ENCODE results near the gene ZNF701.
"Not testable (repeated sequence)": the region's sequence is repeated elsewhere in the genome, so short reads cannot be mapped to it uniquely, and the experiment has no call there.

The ZNF701 gene

GRCh38 chr19:52570000-52570861 is at the start of gene ZNF701:
Gene ZNF701, plus strand, starts transcription at chr19:52570287. Its CDS starts 3,861 bp downstream, at chr19:52574148.
- no peak for DNase-seq

DNA sequence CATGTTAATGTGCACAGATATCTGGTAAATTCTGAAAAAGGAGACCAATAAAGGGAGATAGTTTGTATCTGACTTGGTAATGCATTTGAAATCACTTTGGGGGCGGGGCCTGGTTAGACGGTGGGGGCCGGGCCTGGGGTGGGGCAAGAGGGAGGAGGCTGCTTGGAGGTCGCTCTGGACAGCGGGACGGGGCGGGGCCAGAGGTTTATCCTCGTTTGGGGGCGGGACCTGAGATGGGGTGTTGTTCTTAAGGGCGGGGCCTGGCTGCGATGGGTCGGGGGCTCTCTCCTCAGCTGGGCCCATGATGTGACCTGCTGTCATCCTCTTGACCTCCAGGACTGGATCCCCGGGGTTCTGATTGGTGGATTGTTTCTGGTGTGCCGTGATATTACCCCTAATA is 47.5 kb upstream of the ZNF701 start:
- DNase-seq: no peak

- DNase-seq: no peak
These were observed 46.0 kb upstream of the ZNF701 start for GRCh38 chr19:52524086-52524485.

GRCh38 chr19:52527134-52527955 is 42.7 kb upstream of the ZNF701 start, which contains the start of gene ZNF808:
Gene ZNF808, plus strand, starts transcription at chr19:52527668. Its CDS starts 15,617 bp downstream, at chr19:52543285.
- no peak for DNase-seq

DNA sequence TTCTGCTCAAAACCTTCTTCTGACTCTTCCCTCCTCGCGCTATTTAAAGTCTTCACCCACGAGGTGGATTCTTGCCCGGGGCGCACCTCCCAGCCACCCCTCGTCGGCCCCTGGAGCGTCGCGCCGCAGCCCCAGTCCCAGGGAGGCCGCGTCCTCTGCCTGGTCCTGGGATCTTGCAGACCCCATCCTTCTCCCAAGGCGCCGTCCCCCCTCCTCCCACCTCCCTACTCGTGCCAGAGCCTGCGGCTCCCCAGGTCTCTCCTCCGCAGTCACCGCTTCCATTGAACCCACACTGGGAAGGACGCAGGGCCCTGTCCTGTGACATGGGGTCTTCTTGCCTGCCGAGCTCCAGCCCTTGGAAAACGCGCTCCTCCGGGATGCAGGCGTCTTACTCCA is 42.1 kb upstream of the ZNF701 start:
- DNase-seq: no peak

DNA sequence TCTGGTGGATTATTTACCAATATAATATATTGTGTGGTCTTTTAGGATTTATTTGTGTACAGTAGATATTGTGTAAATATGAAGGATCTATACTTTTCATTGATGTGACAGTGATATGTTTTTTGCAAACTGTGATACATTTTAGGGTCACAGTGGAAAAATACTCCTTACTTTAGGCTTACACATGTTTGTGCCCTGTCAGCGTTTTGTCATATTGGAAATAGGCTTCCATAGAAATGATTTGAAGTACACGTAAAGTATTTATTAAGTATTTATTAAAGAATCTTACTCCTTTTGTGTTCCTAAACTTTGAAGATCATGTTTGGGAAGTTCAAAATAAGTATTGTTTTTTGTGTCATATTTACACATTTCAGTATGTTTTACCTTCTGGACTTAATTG is 37.6 kb upstream of the ZNF701 start:
- no peak for DNase-seq

GRCh38 chr19:52533901-52534300 is 36.2 kb upstream of the ZNF701 start:
- no peak for DNase-seq

DNA sequence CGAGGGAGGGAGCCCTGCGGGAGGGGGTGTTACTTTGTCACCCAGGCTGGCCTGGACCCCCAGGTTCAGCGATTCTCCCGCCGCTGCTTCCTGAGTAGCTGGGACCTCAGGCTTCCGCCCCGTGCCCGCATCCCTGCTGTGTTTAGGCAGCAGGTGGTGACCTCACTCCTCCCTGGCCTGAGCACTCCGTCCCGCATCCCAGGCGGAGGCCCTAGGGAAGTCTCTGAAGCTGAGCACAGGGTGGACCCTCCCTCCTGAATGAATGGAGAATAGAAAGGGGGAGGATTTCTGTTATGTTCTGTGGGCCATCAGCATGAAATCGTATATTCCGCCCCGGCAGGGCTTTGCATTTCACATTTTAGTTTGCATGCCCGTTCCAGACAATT is 34.7 kb upstream of the ZNF701 start:
- not testable (repeated sequence) for DNase-seq

- DNase-seq: no peak
These were observed 34.2 kb upstream of the ZNF701 start for GRCh38 chr19:52535771-52536447.

GRCh38 chr19:52536448-52536800 is 33.7 kb upstream of the ZNF701 start:
- no peak for DNase-seq

GRCh38 chr19:52538815-52539214 is 31.3 kb upstream of the ZNF701 start:
- DNase-seq: not testable (repeated sequence)

GRCh38 chr19:52541176-52541575 is 28.9 kb upstream of the ZNF701 start:
- not testable (repeated sequence) for DNase-seq

DNA sequence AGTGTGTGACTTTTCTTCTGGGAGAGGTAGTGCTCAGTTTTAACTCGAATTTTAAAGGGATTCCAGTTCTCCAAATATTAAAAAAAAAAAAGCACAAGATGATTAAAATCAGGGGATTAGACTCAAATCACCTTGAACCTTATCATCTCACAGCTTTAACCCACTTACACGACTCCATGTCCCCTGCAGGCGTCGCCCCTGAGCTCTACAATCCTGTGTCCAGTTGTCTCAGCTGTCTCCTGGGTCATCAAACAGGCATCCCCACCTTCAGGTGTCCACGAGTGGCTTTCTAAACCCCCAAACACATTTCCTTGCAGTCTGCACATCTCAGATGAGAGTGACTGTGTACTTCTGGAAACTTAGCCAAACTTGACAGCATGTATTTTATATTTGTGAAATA is 28.5 kb upstream of the ZNF701 start:
- no peak for DNase-seq

DNA sequence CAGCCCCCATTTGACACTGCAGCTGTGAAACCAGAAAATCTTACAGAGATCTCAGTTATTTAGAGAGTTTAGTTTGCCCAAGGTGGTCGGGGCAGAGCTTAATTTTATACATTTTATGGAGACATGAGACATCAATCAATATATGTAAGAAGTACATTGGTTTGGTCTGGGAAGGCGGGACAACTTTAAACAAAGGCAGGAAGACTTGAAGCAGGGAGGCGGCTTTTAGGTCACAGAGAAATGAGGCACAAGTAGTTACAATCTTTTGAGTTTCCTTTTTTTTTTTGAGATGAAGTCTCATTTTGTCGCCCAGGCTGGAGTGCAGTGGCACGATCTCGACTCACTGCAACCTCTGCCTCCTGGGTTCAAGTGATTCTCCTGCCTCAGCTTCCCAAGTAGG is 27.5 kb upstream of the ZNF701 start:
- not testable (repeated sequence) for DNase-seq

DNA sequence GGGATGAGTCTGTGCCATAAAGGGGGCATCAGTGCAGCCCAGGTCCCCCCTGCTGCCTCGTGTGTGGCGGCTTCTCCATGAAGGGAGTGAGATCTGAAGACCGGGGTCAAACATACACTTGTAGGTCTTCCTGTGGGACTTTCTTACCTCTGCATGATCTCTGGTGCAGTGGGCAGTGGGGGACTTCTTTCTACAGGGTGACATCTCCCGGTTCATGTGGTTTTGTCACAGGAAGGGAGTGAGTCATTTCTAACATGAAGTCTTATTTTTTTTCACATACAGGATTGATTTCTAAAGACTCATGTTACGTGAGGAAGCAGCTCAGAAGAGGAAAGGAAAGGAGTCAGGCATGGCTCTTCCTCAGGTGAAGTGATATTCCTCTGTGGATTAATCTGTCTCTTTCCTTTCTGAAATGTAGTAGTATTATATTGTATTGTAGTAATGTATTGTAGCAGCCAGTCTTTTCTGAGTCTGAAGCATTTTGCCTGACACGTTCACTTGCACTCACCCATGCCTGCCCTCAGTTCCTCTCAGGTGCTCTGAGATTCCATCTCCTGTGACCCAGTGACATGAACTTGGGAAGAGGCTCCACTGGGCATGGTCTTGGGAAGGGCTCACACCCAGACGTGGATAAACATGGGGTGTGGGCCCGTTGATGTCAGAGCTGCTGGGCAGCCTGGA is 27.0 kb upstream of the ZNF701 start:
- no peak for DNase-seq

DNA sequence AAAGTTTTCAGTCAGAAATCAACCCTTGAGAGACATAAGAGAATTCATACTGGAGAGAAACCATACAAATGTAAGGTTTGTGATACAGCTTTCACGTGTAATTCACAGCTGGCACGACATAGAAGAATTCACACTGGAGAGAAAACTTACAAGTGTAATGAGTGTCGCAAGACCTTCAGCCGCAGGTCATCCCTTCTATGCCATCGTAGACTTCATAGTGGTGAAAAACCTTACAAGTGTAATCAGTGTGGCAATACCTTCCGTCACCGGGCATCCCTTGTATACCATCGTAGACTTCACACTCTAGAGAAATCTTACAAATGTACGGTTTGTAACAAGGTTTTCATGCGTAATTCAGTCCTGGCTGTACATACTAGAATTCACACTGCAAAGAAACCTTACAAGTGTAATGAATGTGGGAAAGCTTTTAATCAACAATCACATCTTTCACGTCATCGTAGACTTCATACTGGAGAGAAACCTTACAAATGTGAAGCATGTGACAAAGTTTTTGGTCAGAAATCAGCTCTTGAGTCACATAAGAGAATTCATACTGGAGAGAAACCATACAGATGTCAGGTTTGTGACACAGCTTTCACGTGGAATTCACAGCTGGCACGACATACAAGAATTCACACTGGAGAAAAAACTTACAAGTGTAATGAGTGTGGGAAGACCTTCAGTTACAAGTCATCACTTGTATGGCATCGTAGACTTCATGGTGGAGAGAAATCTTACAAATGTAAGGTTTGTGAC is 15.7 kb upstream of the ZNF701 start:
- no peak for DNase-seq

DNA sequence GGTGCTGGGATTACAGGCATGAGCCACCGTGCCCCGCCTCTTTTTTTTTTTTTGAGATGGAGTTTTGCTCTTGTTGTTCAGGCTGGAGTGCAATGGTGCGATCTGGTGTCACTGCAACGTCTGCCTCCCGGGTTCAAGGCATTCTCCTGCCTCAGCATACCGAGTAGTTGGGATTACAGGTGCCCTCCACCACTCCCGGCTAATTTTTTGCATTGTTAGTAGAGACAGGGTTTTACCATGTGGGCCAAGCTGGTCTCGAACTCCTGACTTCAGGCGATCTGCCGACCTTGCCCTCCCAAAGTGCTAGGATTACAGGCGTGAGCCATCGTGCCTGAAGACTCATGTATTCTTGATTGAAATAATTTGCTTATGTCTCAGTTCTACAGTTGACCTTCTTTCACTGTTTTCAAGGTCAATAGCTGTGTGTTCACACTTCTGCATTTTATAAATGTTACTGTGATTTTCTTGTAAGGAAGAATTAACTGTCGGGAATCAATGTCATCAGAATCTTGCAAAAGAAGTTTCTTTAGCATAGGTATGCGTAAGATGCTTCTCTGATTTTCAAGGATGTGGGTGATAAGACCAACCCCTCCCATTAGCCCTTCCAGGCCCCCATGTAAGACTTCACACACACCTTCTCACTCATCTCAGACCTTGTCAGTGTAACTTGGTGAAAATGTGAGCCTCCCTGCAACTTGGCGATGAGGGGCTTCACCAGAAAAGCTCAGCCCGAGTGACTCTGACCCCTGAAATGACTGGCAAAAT is 12.7 kb upstream of the ZNF701 start:
- no peak for DNase-seq

DNA sequence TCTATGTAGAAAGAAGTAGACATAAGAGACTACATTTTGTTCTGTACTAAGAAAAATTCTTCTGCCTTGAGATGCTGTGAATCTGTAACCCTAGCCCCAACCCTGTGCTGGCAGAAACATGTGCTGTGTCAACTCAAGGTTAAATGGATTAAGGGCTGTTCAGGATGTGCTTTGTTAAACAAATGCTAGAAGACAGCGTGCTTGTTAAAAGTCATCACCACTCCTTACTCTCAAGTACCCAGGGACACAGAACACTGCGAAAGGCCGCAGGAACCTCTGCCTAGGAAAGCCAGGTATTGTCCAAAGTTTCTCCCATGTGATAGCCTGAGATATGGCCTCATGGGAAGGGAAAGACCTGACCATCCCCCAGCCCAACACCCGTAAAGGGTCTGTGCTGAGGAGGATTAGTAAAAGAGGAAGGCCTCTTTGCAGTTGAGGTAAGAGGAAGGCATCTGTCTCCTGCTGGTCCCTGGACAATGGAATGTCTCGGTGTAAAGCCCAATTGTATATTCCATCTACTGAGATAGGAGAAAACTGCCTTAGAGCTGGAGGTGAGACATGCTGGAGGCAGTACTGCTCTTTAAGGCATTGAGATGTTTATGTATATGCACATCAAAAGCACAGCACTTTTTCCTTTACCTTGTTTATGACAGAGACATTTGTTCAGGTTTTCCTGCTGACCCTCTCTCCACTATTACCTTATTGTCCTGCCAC is 11.2 kb upstream of the ZNF701 start:
- DNase-seq: not testable (repeated sequence)

GRCh38 chr19:52561611-52562010 is 8.5 kb upstream of the ZNF701 start:
- DNase-seq: not testable (repeated sequence)

DNA sequence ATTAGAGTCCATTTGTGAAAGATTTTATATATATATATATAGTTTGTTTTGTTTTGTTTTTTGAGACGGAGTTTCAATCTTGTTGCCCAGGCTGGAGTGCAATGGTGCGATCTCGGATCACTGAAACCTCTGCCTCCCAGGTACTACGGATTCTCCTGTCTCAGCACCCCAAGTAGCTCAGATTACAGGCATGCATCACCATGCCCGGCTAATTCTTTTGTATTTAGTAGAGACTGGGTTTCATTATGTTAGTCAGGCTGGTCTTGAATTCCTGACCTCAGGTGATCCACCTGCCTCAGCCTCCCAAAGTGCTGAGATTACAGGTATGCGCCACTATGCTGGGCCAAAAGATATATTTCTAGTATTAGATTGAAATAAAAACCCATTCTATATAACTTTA is 4.0 kb upstream of the ZNF701 start:
- DNase-seq: no peak

- no peak for DNase-seq
These were observed 3.5 kb upstream of the ZNF701 start for GRCh38 chr19:52566588-52566987.

Measured in NCI-H446 (cell line).